ENCODE data around the gene CAST. TPM values are rescaled to one million over a fixed set of nuclear protein-coding genes. Genes with fewer than 3 reads are reported as not detected.

CAST gene
- total and polyA plus RNA-seq, 10 donors: 30.0 to 233 (median 185) TPM

- WGBS, 5 donors: 78 to 89% (median 85%) methylated on average over 4 of the region's 4 CpGs
- Histone ChIP-seq H3K9me3 (no peaks in the 10 kb centered on the region), H3K4me1 (no peaks in the 10 kb centered on the region), H3K27ac (no peak overlapping the region), H3K4me3 (no peak overlapping the region), H3K27me3 (replicated peaks in 1 of 7) (no peaks in the 10 kb centered on the region), H3K36me3 (no peaks in the 10 kb centered on the region)
- TF ChIP-seq POLR2A (IDR thresholded peaks at IDR 0.05): no peak
- TF ChIP-seq CTCF (IDR thresholded peaks at IDR 0.05 in 8 of 11, conservative IDR thresholded peaks at IDR 0.05 in 3 of 11): no peak
- TF ChIP-seq POLR2AphosphoS5 (IDR thresholded peaks at IDR 0.05): no peak
- DNase-seq: no peak
- intact Hi-C loops (cut with DNase I; ENCODE audit: low total_unique reads): no loop called here
These were observed 25.6 kb upstream of the CAST start for GRCh38 chr5:96636594-96636993.

GRCh38 chr5:96637196-96637595, 25.0 kb upstream of the CAST start:
- no peak overlapping the region for H3K4me3 ChIP-seq
- no peaks in the 10 kb centered on the region for H3K36me3 ChIP-seq
- H3K4me1 ChIP-seq: no peaks in the 10 kb centered on the region
- intact Hi-C loops (cut with DNase I; ENCODE audit: low total_unique reads): no loop called here
- TF ChIP-seq POLR2A (IDR thresholded peaks at IDR 0.05) (no peak), CTCF (IDR thresholded peaks at IDR 0.05 in 8 of 11, conservative IDR thresholded peaks at IDR 0.05 in 3 of 11) (no peak), POLR2AphosphoS5 (IDR thresholded peaks at IDR 0.05) (no peak)
- no peak overlapping the region for H3K27ac ChIP-seq
- no peaks in the 10 kb centered on the region for H3K9me3 ChIP-seq
- no peak for DNase-seq
- WGBS, 5 donors: 82 to 100% (median 92%) methylated on average over 1 of the region's 1 CpG
- no peaks in the 10 kb centered on the region for H3K27me3 ChIP-seq (replicated peaks in 1 of 7)

GRCh38 chr5:96638561-96638960, 23.6 kb upstream of the CAST start:
- WGBS, 5 donors: 77 to 83% (median 80%) methylated on average over 3 of the region's 3 CpGs
- no peak overlapping the region for H3K4me3 ChIP-seq
- no peaks in the 10 kb centered on the region for H3K36me3 ChIP-seq
- H3K9me3 ChIP-seq: no peaks in the 10 kb centered on the region
- no peak for DNase-seq
- no peaks in the 10 kb centered on the region for H3K4me1 ChIP-seq
- TF ChIP-seq POLR2AphosphoS5 (IDR thresholded peaks at IDR 0.05) (no peak), POLR2A (IDR thresholded peaks at IDR 0.05) (no peak), CTCF (IDR thresholded peaks at IDR 0.05 in 8 of 11, conservative IDR thresholded peaks at IDR 0.05 in 3 of 11) (no peak)
- H3K27ac ChIP-seq: no peak overlapping the region
- no peaks in the 10 kb centered on the region for H3K27me3 ChIP-seq (replicated peaks in 1 of 7)
- intact Hi-C loops (cut with DNase I; ENCODE audit: low total_unique reads): no loop called here

GRCh38 chr5:96640696-96641095, 21.5 kb upstream of the CAST start:
- Histone ChIP-seq H3K4me3 (no peak overlapping the region), H3K4me1 (no peaks in the 10 kb centered on the region), H3K9me3 (no peaks in the 10 kb centered on the region), H3K27ac (no peak overlapping the region), H3K36me3 (no peaks in the 10 kb centered on the region), H3K27me3 (replicated peaks in 1 of 7) (no peaks in the 10 kb centered on the region)
- TF ChIP-seq POLR2AphosphoS5 (IDR thresholded peaks at IDR 0.05) (no peak), POLR2A (IDR thresholded peaks at IDR 0.05) (no peak), CTCF (IDR thresholded peaks at IDR 0.05 in 8 of 11, conservative IDR thresholded peaks at IDR 0.05 in 3 of 11) (no peak)
- WGBS, 5 donors: 52 to 67% (median 63%) methylated on average over 3 of the region's 3 CpGs
- intact Hi-C loops (cut with DNase I; ENCODE audit: low total_unique reads): no loop called here
- DNase-seq: no peak

Measured in spleen (tissue), 11 donors.